EL (cell line): Measurements from ENCODE around the gene PFDN2.
"Not testable (repeated sequence)": the region's sequence is repeated elsewhere in the genome, so short reads cannot be mapped to it uniquely, and the experiment has no call there.

Experiments used
- DNase-seq: peaks from one replicate; pipeline ENCODE4 v3.0.0-alpha.2; 2016

The PFDN2 gene

DNA sequence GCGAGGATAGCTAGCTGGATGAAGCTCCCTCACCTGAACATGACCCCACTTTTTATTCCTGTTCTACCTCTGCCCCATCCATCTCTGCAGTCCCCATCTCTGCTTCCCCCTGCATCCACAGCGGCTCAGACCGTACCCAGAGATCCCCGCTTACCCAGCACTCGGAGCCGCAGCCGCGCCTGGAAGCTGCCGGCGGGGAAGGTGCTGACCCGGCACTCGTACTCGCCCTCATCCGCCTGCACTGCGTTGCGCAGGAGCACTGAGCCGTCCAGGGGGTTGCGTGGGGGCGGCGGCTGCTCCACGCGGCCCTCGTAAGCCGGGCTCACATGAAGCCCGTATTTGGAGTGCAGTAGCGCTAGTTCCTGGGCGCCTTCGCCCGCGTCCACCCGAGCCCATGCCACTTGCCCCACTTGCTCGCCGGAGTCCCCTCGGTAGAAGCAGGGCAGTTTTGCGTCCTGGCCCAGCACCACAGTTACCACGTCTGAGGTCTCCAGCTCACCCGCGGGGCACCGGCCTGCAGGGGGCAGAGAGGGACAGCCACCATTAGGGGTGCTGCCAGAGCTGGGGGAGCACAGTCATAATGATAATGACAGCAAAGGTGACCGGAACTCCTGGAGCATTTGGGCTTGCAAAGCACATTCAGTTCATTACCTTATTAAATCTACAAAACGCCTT lies 38.3 kb downstream of the PFDN2 start:
- no peak for DNase-seq

- no peak for DNase-seq
Measured at GRCh38 chr1:161077426-161077825, 40.4 kb downstream of the PFDN2 start.

- DNase-seq = no peak
Measured at GRCh38 chr1:161076410-161076809, 41.4 kb downstream of the PFDN2 start.

GRCh38 chr1:161074676-161075368 lies 43.0 kb downstream of the PFDN2 start:
- DNase-seq = no peak

DNA sequence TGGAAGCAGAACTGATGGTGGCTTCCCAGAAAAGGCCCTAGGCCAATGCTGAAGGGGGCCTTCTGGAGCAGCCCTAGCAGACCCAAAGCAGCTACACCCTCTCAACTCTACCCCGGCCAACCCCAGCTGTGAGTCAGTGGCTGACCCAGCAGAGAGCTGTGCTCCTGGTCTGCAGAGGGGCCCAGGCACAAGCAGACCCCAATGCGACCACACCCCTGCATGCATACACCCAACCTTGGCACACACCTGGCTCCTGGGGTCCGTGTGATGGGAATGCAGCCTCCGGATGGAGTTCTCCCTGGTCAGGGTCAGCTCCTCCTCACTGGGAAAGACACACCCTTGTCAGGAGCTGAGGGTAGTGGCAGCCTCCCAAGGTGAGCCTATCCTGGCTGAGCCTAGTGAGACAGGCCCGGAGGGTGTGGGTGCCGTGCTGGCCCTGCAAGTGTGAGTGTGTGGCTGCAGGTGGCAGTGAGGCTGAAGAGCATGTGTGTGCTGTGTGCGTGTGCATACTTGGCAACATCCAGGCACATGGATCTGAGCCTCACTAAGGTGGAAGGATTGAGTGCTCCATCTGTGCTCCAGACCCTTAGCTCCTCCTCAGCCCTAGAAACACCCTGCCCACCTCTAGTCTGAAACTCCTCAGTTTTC lies 44.2 kb downstream of the PFDN2 start:
- no peak for DNase-seq

DNA sequence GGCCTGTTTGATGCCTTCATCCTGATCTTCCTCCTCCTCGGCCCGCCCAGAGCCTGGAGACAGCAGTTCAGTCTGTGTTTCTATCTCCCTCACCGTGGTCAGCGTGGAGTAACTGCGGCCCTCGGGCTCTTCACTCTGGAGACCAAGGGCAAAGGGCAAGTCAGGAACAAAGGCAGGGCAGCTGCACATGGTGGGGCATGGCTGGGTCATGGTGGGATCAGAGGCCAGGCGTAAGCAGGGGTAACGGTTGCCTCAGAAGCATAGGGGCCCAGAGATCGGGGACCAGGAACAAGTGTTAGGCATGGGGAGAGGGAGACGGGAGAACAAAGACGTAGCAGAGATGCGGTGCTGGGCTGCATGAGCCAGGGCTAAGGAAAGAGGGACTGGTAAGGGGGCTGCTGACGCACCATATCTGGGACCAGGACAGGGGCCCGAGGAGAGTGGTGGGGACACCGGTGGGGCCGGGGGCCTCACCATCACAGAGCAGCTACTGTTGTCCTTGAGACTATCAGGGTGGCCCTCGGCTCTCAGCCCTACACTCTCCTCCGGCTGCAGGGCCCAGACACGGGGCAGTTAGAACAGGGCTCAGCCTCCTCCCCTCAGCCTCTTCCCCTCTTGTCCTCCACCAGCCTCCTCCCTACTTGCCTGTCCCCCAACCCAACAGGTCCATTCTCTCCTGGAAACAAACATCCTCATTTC lies 44.9 kb downstream of the PFDN2 start:
- no peak for DNase-seq

DNA sequence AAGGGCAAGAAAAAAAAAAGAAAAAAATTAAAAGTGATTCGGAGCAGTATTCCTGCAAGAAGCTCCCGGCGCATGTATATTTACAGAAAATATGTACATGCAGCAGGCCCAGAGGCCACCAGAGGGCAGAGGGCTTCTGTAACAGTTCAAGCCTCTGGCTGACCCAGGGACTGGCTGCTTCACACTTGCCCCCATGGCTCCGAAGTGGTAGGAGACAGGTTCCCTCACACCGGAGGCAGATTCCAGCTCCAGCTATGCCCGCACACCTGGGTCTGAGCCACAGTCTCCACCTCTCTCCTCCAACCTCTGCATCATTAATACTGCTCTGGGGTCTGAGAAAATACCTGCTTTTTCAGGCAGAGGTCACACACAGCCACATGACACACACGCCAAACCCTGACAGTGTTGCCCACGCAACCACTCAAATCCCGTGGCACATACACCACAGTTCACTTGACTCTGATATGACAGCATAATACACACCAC lies 45.9 kb downstream of the PFDN2 start:
- DNase-seq = peak; percentile 36

DNA sequence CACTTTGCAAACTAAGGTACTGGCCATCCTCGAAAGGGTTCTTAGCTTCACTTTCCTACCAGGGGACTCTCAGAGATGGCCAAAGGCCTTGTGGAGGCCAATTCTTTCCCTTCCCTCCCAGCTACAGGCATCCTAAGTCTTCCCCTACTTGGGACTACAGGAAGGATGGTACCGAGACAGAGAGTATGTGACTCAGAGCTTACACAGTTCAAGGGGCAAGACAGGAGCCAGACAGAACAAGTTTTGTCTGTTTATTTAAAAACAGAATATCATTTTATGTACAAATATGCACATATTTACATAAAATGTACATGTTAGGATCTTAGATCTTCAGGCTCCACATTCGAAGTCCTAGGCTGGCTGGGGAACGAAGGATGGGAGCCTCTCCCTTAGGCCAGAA lies 47.1 kb downstream of the PFDN2 start:
- no peak for DNase-seq

- no peak for DNase-seq
Measured at GRCh38 chr1:161069731-161070270, 48.0 kb downstream of the PFDN2 start, which contains the start of gene ARHGAP30. TSS of gene ARHGAP30 (minus strand) at chr1:161069891. CDS start at chr1:161069624, 267 bp downstream.

DNA sequence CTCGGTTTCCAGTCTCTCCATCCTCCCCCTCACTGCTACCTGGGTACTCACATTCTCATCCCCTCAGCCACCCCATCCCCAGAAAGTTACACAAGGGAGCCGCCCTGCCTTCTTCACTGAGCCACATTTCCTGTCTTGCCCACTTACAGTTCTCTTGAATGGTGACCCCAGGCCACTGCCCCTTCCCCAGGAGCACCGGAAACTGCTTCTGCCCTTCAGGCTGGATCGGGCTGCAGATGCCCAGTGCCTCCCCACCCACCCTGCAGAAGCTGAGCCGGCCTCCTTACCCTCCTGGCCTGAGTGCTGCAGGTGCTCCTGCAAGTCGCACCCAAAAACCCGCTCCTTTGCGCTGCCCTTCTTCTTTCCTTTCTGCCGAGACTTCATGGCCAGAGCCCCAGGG lies 48.6 kb downstream of the PFDN2 start:
- DNase-seq = no peak

DNA sequence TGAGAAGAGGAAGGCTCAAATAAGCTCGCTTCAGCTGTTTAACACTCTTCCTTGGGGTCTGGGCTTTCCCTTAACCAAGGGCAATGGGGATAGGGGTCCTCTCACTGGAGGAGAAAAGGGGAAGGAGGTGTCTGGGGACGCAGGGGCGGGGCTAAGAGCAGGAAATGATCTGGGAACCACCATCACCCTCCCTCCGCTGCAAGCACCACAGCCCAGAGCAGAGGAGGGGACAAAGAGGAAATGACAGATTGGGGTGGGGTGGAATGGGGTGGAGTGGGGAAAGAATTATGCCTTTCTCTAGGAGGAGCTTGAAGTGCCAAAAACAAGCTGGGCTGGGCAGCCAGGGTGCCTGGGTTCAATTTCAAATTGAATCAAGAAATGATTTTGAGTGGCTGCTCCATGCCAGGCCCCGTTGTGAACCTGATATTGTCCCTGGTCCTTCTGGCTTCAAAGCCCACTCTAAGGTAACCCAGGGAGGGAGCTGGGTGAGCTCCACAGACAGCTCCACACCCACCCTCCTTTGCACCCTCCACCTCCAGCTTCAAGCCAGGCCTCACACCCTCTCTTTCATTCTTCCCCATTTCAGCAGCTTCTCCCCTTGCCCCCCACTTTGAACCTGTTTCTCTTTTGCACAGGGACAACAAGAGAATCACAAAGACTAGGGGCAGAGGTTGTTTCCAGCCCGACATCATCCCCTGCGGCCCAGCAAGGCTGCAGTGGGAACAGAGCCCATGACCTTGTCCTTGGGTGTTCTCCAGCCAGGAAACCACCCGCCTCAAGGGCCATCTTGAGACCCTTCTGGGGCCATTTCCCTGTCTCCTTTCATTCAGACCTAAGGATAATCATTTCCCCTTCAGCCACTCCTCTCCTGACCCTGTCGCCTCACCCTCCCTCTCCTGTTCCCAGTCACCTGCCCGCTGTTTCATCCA lies 49.3 kb downstream of the PFDN2 start:
- peak; percentile 20 for DNase-seq

DNA sequence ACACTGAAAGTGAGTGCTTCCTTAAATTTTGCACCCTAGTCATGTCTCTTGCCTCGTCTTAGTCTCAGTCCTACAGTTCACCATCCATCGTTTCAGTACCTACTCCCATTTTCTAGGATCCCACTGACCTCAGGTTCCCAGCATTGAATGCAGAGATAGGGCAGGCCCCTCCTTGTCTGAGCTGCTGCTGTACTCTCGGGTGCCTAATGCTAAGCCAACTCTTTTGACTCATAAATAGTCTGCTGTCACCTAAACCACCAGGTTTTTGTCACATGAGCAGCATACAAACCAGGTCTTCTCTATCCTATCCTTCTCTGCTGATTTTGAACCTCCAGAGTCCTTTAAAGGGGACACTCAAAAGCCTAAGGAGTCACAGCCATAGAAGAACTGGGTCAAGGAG lies 51.1 kb downstream of the PFDN2 start:
- DNase-seq = no peak

DNA sequence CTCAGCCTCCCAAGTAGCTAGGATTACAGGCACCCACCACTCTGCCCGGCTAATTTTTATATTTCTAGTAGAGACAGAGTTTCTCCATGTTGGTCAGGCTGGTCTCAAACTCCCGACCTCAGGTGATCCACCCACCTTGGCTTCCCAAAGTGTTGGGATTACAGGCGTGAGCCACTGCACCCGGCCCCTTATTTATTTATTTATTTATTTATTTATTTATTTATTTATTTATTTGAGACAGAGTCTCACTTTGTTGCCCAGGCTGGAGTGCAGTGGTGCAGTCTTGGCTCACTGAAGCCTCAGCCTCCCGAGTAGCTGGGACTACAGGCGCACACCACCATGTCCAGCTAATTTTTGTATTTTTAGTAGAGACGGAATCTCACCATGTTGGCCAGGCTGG lies 52.2 kb downstream of the PFDN2 start:
- not testable (repeated sequence) for DNase-seq

DNA sequence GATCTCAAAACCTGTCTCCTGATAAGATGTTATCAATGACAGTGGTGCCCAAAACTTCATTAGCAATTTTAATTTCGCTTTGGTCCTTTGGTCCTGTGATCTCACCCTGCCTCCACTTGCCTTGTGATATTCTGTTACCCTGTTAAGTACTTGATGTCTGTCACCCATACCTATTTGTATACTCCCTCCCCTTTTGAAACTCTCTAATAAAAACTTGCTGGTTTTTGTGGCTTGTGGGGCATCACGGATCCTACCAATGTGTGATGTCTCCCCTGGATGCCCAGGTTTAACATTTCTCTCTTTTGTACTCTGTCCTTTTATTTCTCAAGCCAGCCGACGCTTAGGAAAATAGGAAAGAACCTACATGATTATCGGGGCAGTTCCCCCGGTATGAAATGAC lies 53.9 kb downstream of the PFDN2 start:
- DNase-seq = not testable (repeated sequence)

- DNase-seq = no peak
Measured at GRCh38 chr1:161061419-161061818, 56.4 kb downstream of the PFDN2 start.

DNA sequence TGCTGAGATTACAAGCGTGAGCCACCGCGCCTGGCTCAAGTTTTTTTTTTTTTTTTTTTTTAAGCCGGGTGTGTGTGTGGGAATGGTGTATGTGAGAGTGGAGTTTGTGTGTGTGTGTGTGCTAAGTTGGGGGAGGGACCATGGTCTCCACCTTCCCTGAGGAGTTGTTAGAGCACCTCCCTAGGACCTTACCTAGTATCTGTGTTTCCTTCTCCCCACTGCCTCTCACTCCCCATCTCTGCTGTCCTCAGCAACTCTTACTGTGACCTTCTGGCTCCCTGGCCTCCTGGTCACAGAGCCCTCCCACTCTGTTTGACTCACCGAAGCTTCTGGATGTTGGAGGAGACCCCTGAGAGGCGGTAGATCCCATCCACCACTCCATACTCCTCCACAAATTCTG lies 58.5 kb downstream of the PFDN2 start:
- DNase-seq = no peak

DNA sequence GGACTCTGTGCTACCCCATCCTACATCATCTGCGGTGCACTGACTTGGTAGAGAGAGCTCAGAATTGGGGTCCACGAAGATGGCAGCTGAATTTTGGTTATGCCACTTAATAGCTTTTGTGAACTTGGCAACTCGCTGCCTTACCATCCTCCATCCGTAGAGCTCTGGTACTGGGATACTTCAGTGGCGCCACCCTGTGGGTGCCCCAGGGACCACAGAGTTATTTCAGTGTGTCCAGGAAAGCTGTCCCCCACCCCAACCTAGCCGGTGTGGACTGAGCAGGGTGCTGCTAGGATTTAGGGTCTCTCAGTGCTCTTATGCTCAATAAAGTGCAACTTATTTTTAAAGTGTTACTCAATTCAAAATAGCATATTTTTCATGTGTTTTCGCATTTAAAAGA lies 63.0 kb downstream of the PFDN2 start:
- DNase-seq = no peak

GRCh38 chr1:161054232-161054631 lies 63.6 kb downstream of the PFDN2 start:
- DNase-seq = no peak

- peak; percentile 49 for DNase-seq
Measured at GRCh38 chr1:161052899-161053298, 64.9 kb downstream of the PFDN2 start.

GRCh38 chr1:161051219-161051618 lies 66.6 kb downstream of the PFDN2 start:
- no peak for DNase-seq
